Panc1 (cell line): ENCODE data around the gene FAM163B. TPM values are rescaled to one million over a fixed set of nuclear protein-coding genes. Genes with fewer than 3 reads are reported as not detected.

ENCODE experiments used
- ATAC-seq: fragments of 200-7000 bp; cut with Tn5 transposase; 2 replicates; pipeline ENCODE4 v1.9.1; 2020; ENCODE audit warnings: mild to moderate bottlenecking, moderate library complexity
- BruUV-seq: library from RNA; stranded (reverse); fragments of 400-500 nt; replicated peaks from 2 replicates; lab custom pipeline; 2021; lab: Mats Ljungman, UMichigan
- CTCF ChIA-PET: fragments of 300-600 bp; sonication (Branson Sonifier 250); formaldehyde crosslinking; loops from one replicate; lab custom pipeline; 2022; ENCODE audit warnings: antibody characterized with exemption; lab: Charles Lee
- POLR2A ChIA-PET: fragments of 300-600 bp; sonication (Branson Sonifier 250); formaldehyde crosslinking; loops from one replicate; lab custom pipeline; 2022; ENCODE audit warnings: antibody characterized with exemption; lab: Charles Lee
- DNase-seq: peaks from one replicate; pipeline ENCODE4 v3.0.0-alpha.2; 2010; ENCODE audit warnings: low read depth, low spot score
- H3K27ac ChIP-seq: 2 replicates; pipeline ENCODE4 v1.5.1; 2011; ENCODE audit warnings: mild to moderate bottlenecking, low read length, inconsistent platforms
- H3K27me3 ChIP-seq: fragments of 200-500 bp; sonication (Bioruptor generic); 2 replicates; pipeline ENCODE4 v1.6.0; 2014; ENCODE audit warnings: low read length, inconsistent platforms; ENCODE audit not compliant: control insufficient read depth, insufficient read depth
- H3K36me3 ChIP-seq: fragments of 200-500 bp; sonication (Bioruptor generic); 2 replicates; pipeline ENCODE4 v1.5.1; 2014; ENCODE audit warnings: inconsistent platforms, mild to moderate bottlenecking, low read length, moderate library complexity; ENCODE audit not compliant: control insufficient read depth, insufficient read depth
- H3K4me1 ChIP-seq: 2 replicates; pipeline ENCODE4 v1.5.1; 2011; ENCODE audit warnings: inconsistent platforms, mild to moderate bottlenecking, low read length, moderate library complexity; ENCODE audit not compliant: control insufficient read depth, insufficient read depth
- H3K4me3 ChIP-seq, 2 experiments: 2 replicates each; pipeline ENCODE4 v1.5.1; 2011 to 2012; ENCODE audit warnings: low read depth in 2 of 2, low read length in 2 of 2, mild to moderate bottlenecking in 2 of 2, inconsistent platforms in 1 of 2, moderate library complexity in 1 of 2
- H3K9me3 ChIP-seq: fragments of 200-500 bp; sonication (Bioruptor generic); 2 replicates; pipeline ENCODE4 v1.5.1; 2014; ENCODE audit warnings: low read depth, mild to moderate bottlenecking, inconsistent platforms, low read length, moderate library complexity; ENCODE audit not compliant: control insufficient read depth, insufficient read depth
- CTCF ChIP-seq: fragments of 450-650 bp; IDR thresholded peaks from 2 replicates; pipeline ENCODE4 v1.5.1; 2017; ENCODE audit warnings: mild to moderate bottlenecking
- POLR2AphosphoS5 ChIP-seq: IDR thresholded peaks from 2 replicates; pipeline ENCODE4 v1.6.1; 2012; ENCODE audit warnings: mild to moderate bottlenecking, low read depth, low read length, moderate library complexity
- REST ChIP-seq, 2 experiments: IDR thresholded peaks; 2 replicates each; pipeline ENCODE4 v1.6.1; 2011 to 2012; ENCODE audit warnings: low read depth in 2 of 2, control low read depth in 1 of 2, low read length in 1 of 2, mild to moderate bottlenecking in 1 of 2, moderate library complexity in 1 of 2; ENCODE audit not compliant: insufficient read depth in 1 of 2
- SIN3A ChIP-seq: IDR thresholded peaks from 2 replicates; pipeline ENCODE4 v1.6.1; 2012; ENCODE audit warnings: low read depth, mild to moderate bottlenecking, low read length, moderate library complexity, borderline replicate concordance; ENCODE audit not compliant: insufficient read depth
- TCF7L2 ChIP-seq: IDR thresholded peaks from 2 replicates; pipeline ENCODE4 v1.6.1; 2011; ENCODE audit warnings: mild to moderate bottlenecking, low read depth, low read length, inconsistent platforms
- in situ Hi-C: cut with HindIII; loops from 2 replicates; pipeline ENCODE4 v1.10.0; 2016; ENCODE audit warnings: low sequenced_read_pairs, low pct_unique_long_range_greater_than_20kb
- intact Hi-C: fragments of 100-400 bp; cut with micrococcal nuclease; formaldehyde crosslinking; loops from one replicate; pipeline ENCODE4 v1.10.0; 2022; ENCODE audit not compliant: unreplicated experiment
- total RNA-seq: library from RNA; stranded (reverse); gene quantifications from one replicate; pipeline ENCODE4 v1.2.1, GENCODE V29; 2021; ENCODE audit not compliant: unreplicated experiment

FAM163B gene
- total RNA-seq, 1 experiment from 2014 or later: not detected

GRCh38 chr9:133561976-133562554 is 47.1 kb downstream of the FAM163B start:
- Histone ChIP-seq H3K27me3 (no peaks in the 10 kb centered on the region), H3K36me3 (no peaks in the 10 kb centered on the region), H3K9me3 (no peaks in the 10 kb centered on the region), H3K4me1 (peaks cover 12% of the 10 kb centered on the region), H3K27ac (no peak overlapping the region), H3K4me3 (no peak overlapping the region)
- no peak for ATAC-seq
- in situ Hi-C loops (no loop called here), intact Hi-C loops (no loop called here)
- no peak for TF ChIP-seq POLR2AphosphoS5
- TF ChIP-seq CTCF: no peak
- TF ChIP-seq SIN3A: no peak
- TF ChIP-seq TCF7L2: no peak
- TF ChIP-seq REST (IDR thresholded peaks at IDR 0.05; ENCODE audit: insufficient read depth in 1 of 2, low read depth in 2 of 2, low read length in 1 of 2): no peak
- no TSS peak for BruUV-seq
- ChIA-PET POLR2A (no interaction called here), CTCF (interaction anchor here (0.6 kb wide), 1 partner anchor 161 kb away, joined by 8 read pairs; no protein-coding TSS in a partner anchor)
- no peak for DNase-seq

GRCh38 chr9:133560944-133561343 is 48.2 kb downstream of the FAM163B start:
- ChIA-PET CTCF (no interaction called here), POLR2A (no interaction called here)
- Histone ChIP-seq H3K27me3 (no peaks in the 10 kb centered on the region), H3K36me3 (no peaks in the 10 kb centered on the region), H3K27ac (no peak overlapping the region), H3K4me3 (no peak overlapping the region), H3K4me1 (peaks cover 12% of the 10 kb centered on the region), H3K9me3 (no peaks in the 10 kb centered on the region)
- no TSS peak for BruUV-seq
- no peak for ATAC-seq
- TF ChIP-seq SIN3A: no peak
- no peak for TF ChIP-seq TCF7L2
- TF ChIP-seq POLR2AphosphoS5: no peak
- TF ChIP-seq REST (IDR thresholded peaks at IDR 0.05; ENCODE audit: insufficient read depth in 1 of 2, low read depth in 2 of 2, low read length in 1 of 2): no peak
- no peak for TF ChIP-seq CTCF
- no peak for DNase-seq
- intact Hi-C loops: no loop called here
- in situ Hi-C loops: no loop called here
